NCI-H1417 (cell line): ENCODE measurements around the gene VPS13D.
A peak's percentile ranks its signal among the peaks of the same experiment; 100 is the strongest.

Experiments
- DNase-seq, 3 experiments: peaks; one replicate each; lab custom pipeline; 2025; lab: John Stamatoyannopoulos, UW

Gene VPS13D

GRCh38 chr1:12228979-12229378 lies 851 bp upstream of the VPS13D start:
- no peak for DNase-seq

- no peak for DNase-seq
These were observed 420 bp upstream of the VPS13D start for GRCh38 chr1:12229386-12229834.

- DNase-seq = peak in 2 of 3 experiments; percentile 18
These were observed 882 bp downstream of the VPS13D start for GRCh38 chr1:12230549-12231275.

- DNase-seq = no peak
These were observed 1.4 kb downstream of the VPS13D start for GRCh38 chr1:12231276-12231595.

- DNase-seq = no peak
These were observed 2.4 kb downstream of the VPS13D start for GRCh38 chr1:12232221-12232620.

GRCh38 chr1:12244078-12244477 lies 14.2 kb downstream of the VPS13D start:
- peak in 1 of 3 experiments; percentile 3 for DNase-seq

GRCh38 chr1:12244585-12244984 lies 14.8 kb downstream of the VPS13D start:
- DNase-seq = no peak

GRCh38 chr1:12245116-12245515 lies 15.3 kb downstream of the VPS13D start:
- no peak for DNase-seq

GRCh38 chr1:12245733-12246132 lies 15.9 kb downstream of the VPS13D start:
- no peak for DNase-seq

- DNase-seq = no peak
These were observed 16.8 kb downstream of the VPS13D start for GRCh38 chr1:12246584-12246983.

GRCh38 chr1:12249181-12249580 lies 19.4 kb downstream of the VPS13D start:
- no peak for DNase-seq

GRCh38 chr1:12249748-12250147 lies 19.9 kb downstream of the VPS13D start:
- no peak for DNase-seq

- no peak for DNase-seq
These were observed 21.6 kb downstream of the VPS13D start for GRCh38 chr1:12251442-12251841.

- DNase-seq = no peak
These were observed 26.1 kb downstream of the VPS13D start for GRCh38 chr1:12255913-12256312.

GRCh38 chr1:12258272-12258671 lies 28.4 kb downstream of the VPS13D start:
- no peak for DNase-seq

- no peak for DNase-seq
These were observed 39.5 kb downstream of the VPS13D start for GRCh38 chr1:12269351-12269750.

- no peak for DNase-seq
These were observed 41.2 kb downstream of the VPS13D start for GRCh38 chr1:12271033-12271432.

- DNase-seq = peak in 1 of 3 experiments; percentile 46
These were observed 42.9 kb downstream of the VPS13D start for GRCh38 chr1:12272770-12273169.

GRCh38 chr1:12275370-12275769 lies 45.5 kb downstream of the VPS13D start:
- peak in 1 of 3 experiments; percentile 5 for DNase-seq

GRCh38 chr1:12276225-12276624 lies 46.4 kb downstream of the VPS13D start:
- no peak for DNase-seq

- DNase-seq = peak in 1 of 3 experiments; percentile 2
These were observed 49.2 kb downstream of the VPS13D start for GRCh38 chr1:12279003-12279402.

- DNase-seq = no peak
These were observed 50.1 kb downstream of the VPS13D start for GRCh38 chr1:12279728-12280464.

GRCh38 chr1:12282142-12282541 lies 52.3 kb downstream of the VPS13D start:
- DNase-seq = no peak

- no peak for DNase-seq
These were observed 54.7 kb downstream of the VPS13D start for GRCh38 chr1:12284486-12284885.
